ENCODE measurements around the gene ZDHHC24. TPM values are rescaled to one million over a fixed set of nuclear protein-coding genes. Genes with fewer than 3 reads are reported as not detected.
"Not testable (repeated sequence)": the region's sequence is repeated elsewhere in the genome, so short reads cannot be mapped to it uniquely, and the experiment has no call there.

ZDHHC24 gene
- total RNA-seq, 4 donors from 2014 or later: 0.29 to 11.9 (median 8.9) TPM

DNA sequence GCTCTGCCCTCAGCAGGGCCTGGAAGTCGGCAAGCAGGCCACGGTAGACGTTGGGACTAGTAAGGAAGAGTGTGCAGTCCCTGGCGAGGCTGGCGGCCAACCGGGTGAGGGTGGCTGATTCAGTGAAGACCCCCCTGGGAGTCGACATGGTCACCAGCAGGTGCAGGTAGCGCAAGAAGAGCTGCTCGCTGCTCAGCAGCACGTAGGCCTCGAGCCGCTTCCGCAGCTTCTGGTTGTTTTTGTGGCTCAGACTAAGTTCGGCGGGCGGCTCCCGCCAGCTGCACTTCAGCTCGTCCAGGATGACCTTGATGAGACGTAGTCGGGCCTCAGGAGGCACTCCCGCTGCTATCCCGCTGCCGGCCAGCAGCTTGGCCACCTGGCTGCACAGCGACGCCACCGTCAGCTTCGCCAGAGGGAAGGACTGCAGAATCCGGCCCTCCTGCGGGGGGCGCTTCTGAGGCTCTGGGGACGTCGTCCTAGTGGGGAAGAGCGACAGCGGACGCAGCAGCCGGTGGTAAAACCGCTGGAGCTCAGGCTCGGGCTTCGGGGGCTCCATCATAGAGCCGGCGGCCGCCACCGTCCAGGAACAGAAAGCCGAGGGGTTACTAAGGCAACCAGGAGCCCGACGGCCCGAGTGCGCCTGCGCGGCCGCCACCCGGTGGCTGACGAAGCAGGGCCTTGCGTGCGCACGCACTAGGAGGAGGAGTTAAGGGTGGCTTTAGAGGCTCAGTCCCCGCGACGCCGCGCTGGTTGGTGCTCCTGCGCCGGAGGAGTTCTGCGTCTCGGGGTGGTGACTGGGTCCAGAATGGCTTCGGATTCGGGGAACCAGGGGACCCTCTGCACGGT lies 46.8 kb upstream of the ZDHHC24 start, which contains the start of the genes CCDC87 and CCS:
TSS of gene CCDC87 (minus strand) at position 607 of the 846 bp plus-strand sequence. CDS start at position 559, 48 bp downstream.
TSS of gene CCS (plus strand) at position 729 of the 846 bp plus-strand sequence. CDS start at position 806, 77 bp downstream.
- Histone ChIP-seq H3K4me1 (peaks cover 0 to 8% of the 10 kb centered on the region in 2 donors), H3K4me3 (peak within 1 kb of the TSS; percentile 59 to 63), H3K27me3 (no peaks in the 10 kb centered on the region), H3K27ac (peak within 1 kb of the TSS; percentile 83), H3K36me3 (no peaks in the 10 kb centered on the region), H3K9me3 (no peaks in the 10 kb centered on the region)
- peak; percentile 98 for DNase-seq
- peak; percentile 89 to 93 for TF ChIP-seq POLR2A (IDR thresholded peaks at IDR 0.05)
- TF ChIP-seq, protein P1, sequence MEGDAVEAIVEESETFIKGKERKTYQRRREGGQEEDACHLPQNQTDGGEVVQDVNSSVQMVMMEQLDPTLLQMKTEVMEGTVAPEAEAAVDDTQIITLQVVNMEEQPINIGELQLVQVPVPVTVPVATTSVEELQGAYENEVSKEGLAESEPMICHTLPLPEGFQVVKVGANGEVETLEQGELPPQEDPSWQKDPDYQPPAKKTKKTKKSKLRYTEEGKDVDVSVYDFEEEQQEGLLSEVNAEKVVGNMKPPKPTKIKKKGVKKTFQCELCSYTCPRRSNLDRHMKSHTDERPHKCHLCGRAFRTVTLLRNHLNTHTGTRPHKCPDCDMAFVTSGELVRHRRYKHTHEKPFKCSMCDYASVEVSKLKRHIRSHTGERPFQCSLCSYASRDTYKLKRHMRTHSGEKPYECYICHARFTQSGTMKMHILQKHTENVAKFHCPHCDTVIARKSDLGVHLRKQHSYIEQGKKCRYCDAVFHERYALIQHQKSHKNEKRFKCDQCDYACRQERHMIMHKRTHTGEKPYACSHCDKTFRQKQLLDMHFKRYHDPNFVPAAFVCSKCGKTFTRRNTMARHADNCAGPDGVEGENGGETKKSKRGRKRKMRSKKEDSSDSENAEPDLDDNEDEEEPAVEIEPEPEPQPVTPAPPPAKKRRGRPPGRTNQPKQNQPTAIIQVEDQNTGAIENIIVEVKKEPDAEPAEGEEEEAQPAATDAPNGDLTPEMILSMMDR (IDR thresholded peaks at IDR 0.05): peak; percentile 49 to 72 (median 65)
- intact Hi-C loops (cut with DNase I; ENCODE audit: low total_unique reads): no loop called here

DNA sequence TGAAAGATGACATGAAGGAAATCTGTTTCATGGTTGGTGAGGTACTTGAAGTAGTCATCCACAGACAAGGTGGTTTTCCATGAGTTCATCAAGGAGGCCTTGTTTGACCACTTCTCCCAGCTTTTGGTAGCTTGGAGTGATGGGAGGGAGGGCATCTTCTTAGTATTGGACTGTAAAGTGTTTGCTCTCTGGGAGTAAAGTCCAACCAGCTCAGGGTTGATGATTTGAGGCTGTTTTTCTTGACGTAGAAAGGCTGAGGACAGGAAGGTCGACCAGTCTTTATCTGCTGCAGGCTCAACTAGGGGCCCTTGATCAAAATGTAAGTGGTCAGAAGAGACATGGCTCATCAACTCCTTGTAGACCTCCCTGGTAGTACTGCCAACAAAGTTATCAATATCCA lies 45.3 kb upstream of the ZDHHC24 start:
- TF ChIP-seq, protein P1 (IDR thresholded peaks at IDR 0.05): no peak
- no peak for TF ChIP-seq POLR2A (IDR thresholded peaks at IDR 0.05)
- H3K4me1 ChIP-seq: peaks cover 0 to 8% of the 10 kb centered on the region in 2 donors
- H3K9me3 ChIP-seq: no peaks in the 10 kb centered on the region
- H3K4me3 ChIP-seq: no peak overlapping the region
- no peak for DNase-seq
- no peak overlapping the region for H3K27ac ChIP-seq
- no peaks in the 10 kb centered on the region for H3K36me3 ChIP-seq
- intact Hi-C loops (cut with DNase I; ENCODE audit: low total_unique reads): no loop called here
- no peaks in the 10 kb centered on the region for H3K27me3 ChIP-seq

DNA sequence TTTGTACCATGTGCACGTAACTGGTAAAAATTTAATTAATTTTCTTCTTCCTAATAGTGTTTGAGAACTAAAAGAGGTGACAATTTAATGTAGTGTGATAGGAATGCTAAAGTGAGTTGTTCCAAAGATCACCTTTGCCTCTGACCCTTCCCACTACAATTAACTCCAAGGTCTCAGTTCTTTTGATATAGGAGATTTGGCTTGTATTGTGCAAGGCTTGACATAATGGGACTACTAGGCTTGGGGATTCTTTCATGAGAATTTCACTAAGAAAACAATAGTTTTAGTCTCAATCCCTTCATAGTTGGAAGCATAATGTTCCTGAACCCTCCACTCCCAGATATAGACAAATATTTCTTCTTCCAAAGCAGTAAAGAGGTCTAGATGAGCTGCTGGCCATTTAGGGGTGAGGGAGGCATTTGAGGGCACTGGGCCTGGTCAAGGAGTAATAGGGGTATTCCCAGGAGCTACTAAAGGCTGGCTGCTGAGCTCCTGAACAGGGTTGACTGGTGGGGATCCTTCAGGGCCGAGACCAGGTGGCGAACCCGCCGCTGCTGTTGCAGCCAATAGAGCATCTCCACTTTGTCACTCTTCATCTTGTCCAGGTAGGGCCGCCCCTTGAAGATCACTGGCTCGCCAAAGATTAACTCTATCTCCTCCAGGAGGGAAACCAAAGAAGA lies 44.3 kb upstream of the ZDHHC24 start:
- H3K27me3 ChIP-seq: no peaks in the 10 kb centered on the region
- no peak overlapping the region for H3K4me3 ChIP-seq
- H3K4me1 ChIP-seq: peaks cover 0 to 8% of the 10 kb centered on the region in 2 donors
- no peaks in the 10 kb centered on the region for H3K36me3 ChIP-seq
- DNase-seq: no peak
- H3K27ac ChIP-seq: no peak overlapping the region
- intact Hi-C loops (cut with DNase I; ENCODE audit: low total_unique reads): no loop called here
- H3K9me3 ChIP-seq: no peaks in the 10 kb centered on the region
- TF ChIP-seq POLR2A (IDR thresholded peaks at IDR 0.05): no peak

DNA sequence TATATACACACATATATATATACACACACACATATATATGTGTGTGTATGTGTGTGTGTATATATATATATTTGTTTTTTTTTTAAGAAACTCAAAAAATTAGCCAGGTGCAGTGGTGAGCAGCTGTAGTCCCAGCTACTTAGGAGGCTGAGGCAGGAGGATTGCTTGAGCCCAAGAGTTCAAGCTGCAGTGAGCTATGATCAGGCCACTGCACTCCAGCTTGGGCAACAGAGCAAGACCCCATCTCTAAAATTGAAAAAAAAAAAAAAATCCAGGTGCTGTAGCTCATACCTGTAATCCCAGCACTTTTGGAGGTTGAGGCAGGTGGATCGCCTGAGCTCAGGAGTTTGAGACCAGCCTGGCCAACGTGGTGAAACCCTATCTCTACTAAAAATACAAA lies 43.5 kb upstream of the ZDHHC24 start:
- H3K27ac ChIP-seq; DNase-seq; H3K27me3 ChIP-seq; H3K4me3 ChIP-seq; H3K36me3 ChIP-seq; intact Hi-C loops (cut with DNase I; ENCODE audit: low total_unique reads); H3K4me1 ChIP-seq; H3K9me3 ChIP-seq: not testable (repeated sequence)

DNA sequence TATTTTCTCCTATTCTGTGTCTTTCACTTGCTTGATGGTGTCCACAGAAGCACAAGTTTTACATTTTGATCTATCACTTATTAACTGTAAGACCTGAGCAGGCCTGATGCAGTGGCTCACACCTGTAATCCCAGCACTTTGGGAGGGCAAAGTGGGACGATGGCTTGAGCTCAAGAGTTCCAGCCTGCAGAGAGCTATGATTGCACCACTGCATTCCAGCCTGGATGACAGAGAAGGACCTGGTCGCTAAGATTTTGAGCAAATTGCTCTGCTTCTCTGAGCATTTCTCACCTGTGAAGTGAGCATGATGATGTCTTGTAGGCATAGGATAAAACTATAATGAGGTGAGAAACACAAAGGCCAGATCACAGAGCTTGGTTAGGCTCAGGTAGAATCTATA lies 40.3 kb upstream of the ZDHHC24 start:
- Histone ChIP-seq H3K36me3 (no peaks in the 10 kb centered on the region), H3K9me3 (no peaks in the 10 kb centered on the region), H3K4me3 (no peak overlapping the region), H3K27ac (no peak overlapping the region), H3K4me1 (no peaks in the 10 kb centered on the region), H3K27me3 (no peaks in the 10 kb centered on the region)
- no peak for DNase-seq
- intact Hi-C loops (cut with DNase I; ENCODE audit: low total_unique reads): no loop called here
- TF ChIP-seq, protein P1 (IDR thresholded peaks at IDR 0.05): no peak
- no peak for TF ChIP-seq POLR2A (IDR thresholded peaks at IDR 0.05)

DNA sequence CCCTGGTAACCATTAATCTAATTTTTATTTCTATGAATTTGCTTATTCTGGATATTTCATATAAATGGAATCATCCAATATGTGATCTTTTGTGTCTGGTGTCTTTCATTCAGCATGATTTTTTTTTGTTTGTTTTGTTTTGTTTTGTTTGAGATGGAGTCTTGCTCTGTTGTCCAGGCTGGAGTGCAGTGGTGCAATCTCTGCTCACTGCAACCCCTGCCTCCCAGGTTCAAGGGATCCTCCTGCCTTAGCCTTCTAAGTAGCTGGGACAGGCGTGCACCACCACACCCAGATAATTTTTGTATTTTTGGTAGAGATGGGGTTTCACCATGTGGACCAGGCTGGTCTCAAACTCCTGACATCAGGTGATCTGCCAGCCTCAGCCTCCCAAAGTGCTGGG lies 39.6 kb upstream of the ZDHHC24 start:
- H3K36me3 ChIP-seq; H3K4me1 ChIP-seq; intact Hi-C loops (cut with DNase I; ENCODE audit: low total_unique reads); H3K27ac ChIP-seq; H3K27me3 ChIP-seq; H3K9me3 ChIP-seq; H3K4me3 ChIP-seq; DNase-seq: not testable (repeated sequence)

DNA sequence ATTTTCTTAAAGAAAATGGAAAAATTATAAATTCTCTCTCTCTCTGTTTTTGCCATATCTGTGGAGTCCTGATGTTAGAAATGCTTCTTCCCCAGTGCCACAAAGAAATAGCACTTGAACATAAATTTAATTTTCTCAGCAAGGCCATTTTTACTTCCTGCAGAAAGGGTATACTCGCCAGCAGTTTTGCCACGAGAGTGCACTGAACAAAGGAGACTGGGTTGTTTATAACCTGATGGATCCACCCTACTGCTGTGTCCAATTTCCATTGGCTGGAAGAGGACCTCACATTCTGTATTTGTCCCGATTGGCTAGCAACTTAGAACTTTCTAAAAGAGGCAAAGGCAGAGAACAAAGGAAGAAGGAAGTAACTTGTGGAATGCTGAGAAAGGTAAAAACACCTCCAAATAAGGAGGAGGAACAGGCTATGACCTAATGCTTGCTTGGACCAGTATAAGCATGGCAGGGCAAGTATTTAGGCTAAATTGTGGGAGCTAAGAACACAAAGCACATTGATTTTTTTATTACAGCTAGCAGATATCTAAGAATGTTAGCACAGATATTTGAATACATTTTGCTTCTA lies 36.8 kb upstream of the ZDHHC24 start:
- H3K27me3 ChIP-seq; H3K27ac ChIP-seq; H3K4me3 ChIP-seq; H3K4me1 ChIP-seq; H3K36me3 ChIP-seq; intact Hi-C loops (cut with DNase I; ENCODE audit: low total_unique reads); H3K9me3 ChIP-seq; DNase-seq: not testable (repeated sequence)

All from uterus (tissue), 4 donors.